Measurements from ENCODE around the gene CENPP. TPM values are rescaled to one million over a fixed set of nuclear protein-coding genes. Genes with fewer than 3 reads are reported as not detected.
"Not testable (repeated sequence)": the region's sequence is repeated elsewhere in the genome, so short reads cannot be mapped to it uniquely, and the experiment has no call there.

The CENPP gene
- total RNA-seq, 1 donor from 2014 or later = 4.3 TPM

DNA sequence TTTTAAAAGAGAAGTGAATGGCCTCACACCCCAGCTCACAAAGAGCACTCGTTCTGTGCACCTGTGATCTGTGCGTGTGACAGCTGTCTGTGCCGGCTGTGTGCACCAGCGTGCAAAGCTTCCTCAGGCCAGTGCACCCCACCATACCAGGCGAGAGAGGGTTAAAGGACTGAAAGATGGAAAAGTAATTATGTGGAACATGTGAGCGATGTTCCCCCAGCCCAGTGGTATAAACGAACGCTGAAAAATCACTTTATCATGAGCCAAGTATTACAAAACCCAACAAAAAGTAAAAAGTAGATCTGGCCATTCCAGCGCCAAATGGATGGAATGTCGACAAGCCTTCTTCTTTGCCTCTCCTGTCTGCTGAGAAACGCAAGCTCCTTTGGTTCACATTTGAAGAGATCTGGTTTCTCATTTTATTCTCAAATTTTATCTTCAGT lies 290.5 kb downstream of the CENPP start:
- DNase-seq = no peak
- ATAC-seq = peak; percentile 40
- intact Hi-C loops (cut with micrococcal nuclease) = no loop called here

DNA sequence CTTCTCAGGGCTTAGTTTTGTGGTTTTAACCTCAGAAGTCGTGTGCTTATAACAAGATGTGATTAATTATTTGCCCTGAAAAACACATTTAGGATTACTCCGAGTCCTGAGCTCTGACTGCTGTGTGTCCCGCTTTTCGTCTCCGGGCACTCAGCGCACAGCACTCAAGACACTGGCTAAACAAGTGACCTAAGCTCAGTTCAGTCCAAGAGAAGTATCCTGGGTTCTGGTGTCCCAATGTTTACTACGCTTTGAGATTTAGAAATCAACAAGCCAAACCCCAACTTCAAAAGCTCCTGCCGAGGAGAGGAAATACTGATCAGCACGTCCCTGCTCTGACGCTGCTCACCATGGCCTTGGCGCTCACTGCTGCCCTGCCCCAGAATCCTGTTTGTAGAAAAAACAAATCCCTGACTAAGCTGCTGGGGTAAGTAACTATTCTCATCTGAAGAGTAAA lies 290.9 kb downstream of the CENPP start:
- intact Hi-C loops (cut with micrococcal nuclease) = no loop called here
- DNase-seq = peak; percentile 47
- peak; percentile 66 for ATAC-seq

- intact Hi-C loops (cut with micrococcal nuclease) = no loop called here
- ATAC-seq (peak; percentile 6), DNase-seq (no peak)
Observed at GRCh38 chr9:92617195-92617813, 291.6 kb downstream of the CENPP start.

GRCh38 chr9:92617951-92618510 lies 292.3 kb downstream of the CENPP start:
- DNase-seq (no peak), ATAC-seq (no peak)
- intact Hi-C loops (cut with micrococcal nuclease) = no loop called here

DNA sequence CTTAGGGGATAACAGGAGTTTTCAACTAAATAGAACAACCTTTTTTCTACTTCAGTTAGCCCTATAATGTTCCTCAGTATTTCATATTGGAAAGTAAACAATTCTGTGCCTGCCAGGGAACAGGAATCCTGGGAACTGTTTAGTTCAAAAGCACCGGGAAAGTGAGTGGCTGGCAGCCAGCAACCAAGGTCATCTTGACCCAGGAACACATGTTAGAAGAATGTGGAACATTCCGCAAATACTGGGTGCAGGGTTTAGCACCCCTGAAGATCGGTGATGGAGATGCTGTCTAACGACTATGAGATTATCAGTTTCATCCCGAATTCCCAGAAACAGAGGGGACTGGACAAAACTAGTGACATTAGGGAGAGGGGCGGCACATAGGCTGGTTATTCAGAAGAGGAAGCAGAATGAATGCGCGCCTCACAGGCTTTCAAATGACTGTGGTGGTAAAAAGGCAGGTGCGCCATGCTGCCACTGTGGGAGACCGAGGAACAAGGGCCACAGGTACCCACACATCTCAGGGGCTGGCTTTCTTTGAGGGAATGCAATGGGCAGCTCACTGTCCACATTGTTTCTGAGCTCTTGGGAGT lies 293.0 kb downstream of the CENPP start:
- ATAC-seq (no peak), DNase-seq (no peak)
- intact Hi-C loops (cut with micrococcal nuclease) = no loop called here

DNA sequence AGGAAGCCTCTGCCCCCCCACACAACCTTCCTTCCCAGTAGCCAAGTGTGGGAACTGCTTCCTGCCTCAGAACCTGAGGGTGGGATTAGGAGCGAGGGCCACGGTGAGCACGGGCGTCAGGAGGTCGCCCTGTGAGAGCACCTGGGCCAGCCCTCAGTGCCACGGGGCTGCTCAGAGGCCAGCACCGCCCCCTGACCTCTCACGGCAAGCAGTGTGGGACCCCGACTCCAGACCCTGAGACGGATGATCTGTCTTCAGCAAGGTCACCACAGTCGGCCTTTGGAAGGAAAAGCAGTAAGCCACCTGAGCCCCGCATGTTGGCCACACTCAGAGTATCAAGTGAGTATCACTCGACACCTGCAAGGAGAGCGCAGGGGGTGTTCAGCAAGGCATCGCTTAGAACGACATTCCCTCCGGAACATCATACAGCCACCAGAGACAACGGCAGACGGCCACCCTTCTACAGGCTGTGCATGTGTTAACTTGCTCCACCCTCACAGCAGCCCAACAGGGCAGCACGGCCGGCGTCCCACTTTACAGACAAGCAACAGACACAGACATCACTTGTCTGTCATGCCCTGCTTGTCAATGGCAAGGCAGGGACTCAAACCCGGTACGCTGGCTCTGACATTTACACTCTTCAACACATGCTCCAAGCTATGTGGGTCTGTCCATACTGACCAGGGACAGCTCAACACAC lies 294.0 kb downstream of the CENPP start:
- intact Hi-C loops (cut with micrococcal nuclease) = no loop called here
- DNase-seq = no peak
- no peak for ATAC-seq

DNA sequence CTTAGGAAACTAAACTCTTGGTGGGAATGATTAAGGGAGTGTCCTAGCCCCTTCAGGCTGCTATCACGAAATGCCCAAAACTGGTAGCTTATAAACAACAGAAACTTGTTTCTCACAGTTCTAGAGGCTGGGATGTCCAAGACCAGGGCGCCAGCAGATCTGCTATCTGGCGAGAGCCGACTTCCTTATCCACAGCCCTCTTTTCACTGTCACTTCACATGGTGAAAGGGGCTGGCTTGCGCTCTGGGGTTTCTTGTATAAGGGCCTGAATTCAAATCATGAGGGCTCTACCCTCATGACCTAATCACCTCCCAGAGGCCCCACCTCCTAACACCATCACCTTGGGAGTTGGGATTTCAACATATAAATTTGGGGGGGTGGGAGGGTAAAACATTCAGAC lies 295.1 kb downstream of the CENPP start:
- DNase-seq = no peak
- intact Hi-C loops (cut with micrococcal nuclease) = no loop called here
- ATAC-seq = peak; percentile 13

DNA sequence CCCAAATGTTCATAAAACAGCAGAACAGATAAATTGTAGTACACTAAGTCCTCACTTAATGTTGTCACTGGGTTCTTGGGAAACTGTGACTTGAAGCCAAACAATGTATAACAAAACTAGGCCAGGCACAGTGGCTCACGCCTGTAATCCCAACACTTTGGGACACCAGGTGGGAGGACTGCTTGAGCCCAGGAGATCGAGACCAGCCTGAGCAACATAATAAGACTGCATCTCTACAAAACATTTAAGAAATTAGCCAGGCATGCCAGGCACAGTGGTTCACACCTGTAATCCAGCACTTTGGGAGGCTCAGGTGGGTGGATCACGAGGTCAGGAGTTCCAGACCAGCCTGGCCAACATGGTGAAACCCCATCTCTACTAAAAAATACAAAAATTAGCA lies 298.2 kb downstream of the CENPP start:
- DNase-seq; intact Hi-C loops (cut with micrococcal nuclease); ATAC-seq: not testable (repeated sequence)

- intact Hi-C loops (cut with micrococcal nuclease) = no loop called here
- no peak for DNase-seq
- ATAC-seq = no peak
Observed at GRCh38 chr9:92626484-92626883, 300.7 kb downstream of the CENPP start.

DNA sequence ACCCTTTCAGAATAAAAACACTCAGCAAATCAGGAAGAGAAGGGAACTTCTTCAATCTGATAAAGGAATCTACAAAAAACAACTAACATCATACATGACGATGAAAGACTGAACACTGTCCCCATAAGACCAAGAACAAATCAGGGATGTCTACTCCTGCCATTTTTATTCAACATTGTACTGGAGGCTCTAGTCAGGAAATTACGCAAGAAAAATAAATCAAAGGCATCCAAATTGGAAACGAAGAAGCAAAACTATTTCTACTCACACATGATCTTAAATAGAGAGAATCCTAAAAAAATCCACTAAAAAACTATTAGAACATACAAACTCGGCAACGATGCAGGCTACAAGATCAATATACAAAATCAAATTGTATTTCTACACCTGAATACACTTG lies 301.9 kb downstream of the CENPP start:
- ATAC-seq = no peak
- intact Hi-C loops (cut with micrococcal nuclease) = no loop called here
- DNase-seq = no peak

DNA sequence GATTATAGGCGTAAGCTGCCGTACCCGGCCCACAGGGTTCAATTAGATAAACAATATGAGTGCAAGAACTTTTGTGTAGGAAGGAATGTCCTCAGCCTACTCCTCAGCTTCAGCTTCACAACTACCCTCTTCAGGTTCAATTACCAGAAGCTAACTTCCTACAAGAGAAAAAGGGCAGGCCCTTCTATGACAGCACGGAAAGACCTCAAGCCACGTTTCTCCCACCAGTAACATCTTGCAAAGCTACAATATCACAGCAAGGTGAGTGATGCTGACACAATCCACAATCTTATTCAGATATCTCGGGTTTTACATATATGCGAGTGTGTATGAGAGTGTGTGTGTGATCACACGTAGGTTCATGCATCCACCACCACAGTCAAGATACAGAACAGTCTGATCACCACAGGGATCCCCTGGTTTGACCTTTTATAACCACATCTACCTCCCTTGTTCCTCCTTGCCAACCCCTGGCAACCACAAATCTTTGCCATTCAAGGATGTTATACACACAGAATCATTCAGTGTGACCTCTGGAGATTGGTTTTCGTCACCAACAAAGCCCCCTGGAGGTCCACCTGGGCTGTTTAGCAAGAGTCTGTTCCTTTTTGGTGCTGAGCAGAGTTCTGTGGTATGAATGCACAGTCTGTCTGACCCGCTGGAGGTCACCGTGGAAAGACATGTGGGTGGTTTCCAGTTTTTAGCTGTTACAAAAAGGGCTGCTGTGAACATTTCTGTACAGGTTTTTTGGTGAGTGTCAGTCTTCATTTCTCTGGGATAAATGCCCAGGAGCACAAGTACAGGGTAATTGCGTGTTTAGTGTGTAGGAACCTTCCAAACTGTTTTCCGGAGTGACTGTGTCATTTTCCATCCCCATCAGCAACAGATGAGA lies 305.9 kb downstream of the CENPP start:
- no peak for ATAC-seq
- intact Hi-C loops (cut with micrococcal nuclease) = loop anchor here (10.0 kb wide), 1 partner anchor 287 kb away; no protein-coding TSS in a partner anchor
- DNase-seq = no peak

DNA sequence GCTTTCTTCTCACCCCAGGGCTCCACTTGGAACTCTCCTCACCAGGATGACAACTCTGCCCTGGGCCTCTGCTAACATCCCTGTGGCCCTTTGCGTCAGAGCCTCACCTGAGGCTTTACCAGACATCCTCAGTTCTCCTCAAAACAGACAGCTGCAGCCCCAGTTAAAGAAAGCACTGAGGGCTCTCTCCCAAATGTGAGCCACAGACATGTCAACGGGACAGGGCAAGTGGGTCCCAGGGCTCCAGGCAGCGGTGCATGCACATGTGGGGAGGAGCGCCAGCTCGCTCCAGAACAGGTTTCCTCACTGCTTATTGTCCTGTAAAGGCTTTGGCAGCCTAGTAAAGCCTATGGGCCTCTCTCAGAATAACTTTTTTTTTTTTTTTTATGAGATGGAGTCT lies 306.9 kb downstream of the CENPP start:
- intact Hi-C loops (cut with micrococcal nuclease) = loop anchor here (10.0 kb wide), 1 partner anchor 288 kb away; no protein-coding TSS in a partner anchor
- ATAC-seq = no peak
- no peak for DNase-seq

DNA sequence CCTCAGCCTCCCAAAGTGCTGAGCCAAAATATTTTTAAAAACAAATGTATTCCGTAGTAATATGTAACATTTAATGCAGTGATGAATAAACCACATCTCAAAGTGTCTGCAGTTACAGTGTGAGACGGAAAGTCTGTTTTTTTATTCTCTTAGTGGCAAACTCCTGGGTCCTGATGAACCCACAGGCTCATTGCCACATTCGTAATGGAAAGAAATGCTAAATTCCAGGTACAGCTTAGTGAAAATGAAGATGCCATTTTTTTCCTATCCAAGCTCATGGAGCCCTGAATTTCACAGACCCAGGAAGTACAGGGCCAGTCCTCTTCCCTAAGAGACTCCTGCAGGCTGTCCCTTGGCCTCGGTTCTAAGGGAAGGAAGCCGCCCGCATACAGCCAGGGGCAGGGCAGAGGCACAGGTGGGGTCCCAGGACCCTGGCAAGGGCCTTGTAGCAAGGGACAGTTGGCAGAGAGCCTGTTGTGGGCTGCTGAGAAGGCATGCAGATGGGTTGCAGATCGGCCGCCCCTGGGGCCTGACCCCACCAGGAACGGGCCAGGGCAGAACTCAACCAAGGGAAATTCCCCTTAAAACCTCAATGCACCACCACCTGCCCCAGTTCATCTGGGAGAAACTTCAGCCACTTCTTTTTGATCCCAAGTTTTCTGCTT lies 308.0 kb downstream of the CENPP start:
- intact Hi-C loops (cut with micrococcal nuclease) = loop anchor here (10.0 kb wide), 1 partner anchor 289 kb away; no protein-coding TSS in a partner anchor
- no peak for DNase-seq
- ATAC-seq = no peak

DNA sequence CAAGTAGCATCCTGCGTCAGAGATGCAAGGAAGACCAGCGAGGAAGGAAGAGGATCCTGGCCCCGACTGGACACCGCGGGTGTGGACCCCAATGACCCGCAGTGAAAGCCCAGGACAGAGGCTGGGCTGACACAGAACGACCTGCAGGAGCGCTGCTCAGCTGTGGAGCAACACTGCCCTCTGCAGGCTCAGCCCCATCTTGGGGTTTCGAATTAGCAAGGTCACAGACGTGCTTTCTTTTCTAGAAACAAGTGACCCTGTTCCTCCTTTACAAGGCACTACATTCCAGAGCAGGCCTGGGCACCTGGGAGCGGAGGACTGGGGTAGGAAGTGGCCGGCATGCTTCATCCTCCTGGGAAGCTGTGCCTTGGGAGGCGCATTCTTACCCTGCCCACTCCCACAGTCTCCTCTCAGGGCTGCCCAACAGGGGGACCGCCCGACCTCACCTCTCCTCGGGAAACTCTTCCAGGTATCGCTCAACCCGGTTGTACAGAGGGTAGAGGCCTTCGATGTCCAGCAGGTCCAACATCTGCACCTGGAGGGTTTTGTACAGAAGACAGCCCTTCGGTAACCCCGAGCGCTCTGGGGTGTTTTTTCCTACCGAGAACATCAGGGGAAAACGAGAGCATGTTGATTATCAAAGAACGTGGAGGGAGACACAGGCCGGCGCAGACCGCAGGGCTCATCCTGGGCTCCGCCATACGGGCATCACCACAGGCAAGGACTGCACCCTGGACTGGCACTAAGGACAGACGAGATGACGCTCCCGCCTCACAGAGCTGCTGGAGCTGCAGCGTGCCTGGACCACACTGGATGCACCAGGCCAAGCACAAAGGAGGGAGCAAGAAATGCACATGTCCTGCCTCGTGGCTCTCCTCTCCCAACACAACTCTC lies 309.2 kb downstream of the CENPP start:
- DNase-seq (peak; percentile 87), ATAC-seq (peak; percentile 89)
- intact Hi-C loops (cut with micrococcal nuclease) = loop anchor here (10.0 kb wide), 1 partner anchor 290 kb away; no protein-coding TSS in a partner anchor

- intact Hi-C loops (cut with micrococcal nuclease) = loop anchor here (10.0 kb wide), 1 partner anchor 291 kb away; no protein-coding TSS in a partner anchor
- ATAC-seq (no peak), DNase-seq (no peak)
Observed at GRCh38 chr9:92635760-92636159, 310.0 kb downstream of the CENPP start.

DNA sequence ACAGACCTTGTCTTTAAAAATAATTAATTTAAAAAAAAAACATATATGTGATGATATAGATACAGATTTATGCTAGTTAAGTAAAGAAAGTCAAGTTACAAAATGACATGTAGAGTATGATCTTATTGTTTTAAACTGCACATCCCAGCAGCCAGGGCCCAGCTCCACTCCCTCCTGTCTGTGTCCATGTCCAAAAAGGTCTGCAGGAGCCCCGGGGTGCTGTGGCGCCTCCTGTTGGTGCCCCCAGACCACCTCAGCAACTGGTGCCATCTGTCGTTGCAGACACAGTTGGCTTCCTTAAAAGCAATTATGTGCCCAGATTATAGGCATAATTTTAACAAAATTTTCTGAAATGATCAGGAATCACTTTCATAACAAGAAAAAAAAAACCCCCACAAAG lies 310.9 kb downstream of the CENPP start:
- intact Hi-C loops (cut with micrococcal nuclease) = loop anchor here (10.0 kb wide), 1 partner anchor 292 kb away; no protein-coding TSS in a partner anchor
- ATAC-seq (no peak), DNase-seq (no peak)

GRCh38 chr9:92637326-92637725 lies 311.6 kb downstream of the CENPP start:
- ATAC-seq (no peak), DNase-seq (no peak)
- intact Hi-C loops (cut with micrococcal nuclease) = loop anchor here (10.0 kb wide), 1 partner anchor 293 kb away; no protein-coding TSS in a partner anchor
